NCI-H1105 (cell line): ENCODE results near the gene GGA3.

ENCODE experiments used
- DNase-seq: peaks from one replicate; lab custom pipeline; 2025; lab: John Stamatoyannopoulos, UW

Gene GGA3

DNA sequence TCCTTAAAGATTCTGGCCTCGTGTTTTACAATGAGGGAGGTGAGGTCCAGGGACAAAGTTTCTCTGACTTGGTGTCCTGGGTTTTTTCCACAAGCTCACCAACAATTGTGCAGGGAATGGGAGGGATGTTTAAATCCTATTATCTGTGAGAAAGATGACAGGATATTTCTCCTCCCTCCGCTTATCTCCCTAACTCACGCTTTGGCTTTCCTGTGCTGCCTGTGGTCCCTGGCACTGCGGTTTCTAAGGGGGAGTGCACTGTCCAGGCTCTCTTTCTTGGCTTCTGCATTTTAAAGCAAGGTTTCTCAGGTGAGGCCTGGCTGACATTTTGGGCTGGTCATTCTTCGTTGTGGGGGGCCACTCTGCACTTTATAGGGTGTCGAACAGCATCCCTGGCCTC is 16.4 kb downstream of the GGA3 start:
- no peak for DNase-seq

DNA sequence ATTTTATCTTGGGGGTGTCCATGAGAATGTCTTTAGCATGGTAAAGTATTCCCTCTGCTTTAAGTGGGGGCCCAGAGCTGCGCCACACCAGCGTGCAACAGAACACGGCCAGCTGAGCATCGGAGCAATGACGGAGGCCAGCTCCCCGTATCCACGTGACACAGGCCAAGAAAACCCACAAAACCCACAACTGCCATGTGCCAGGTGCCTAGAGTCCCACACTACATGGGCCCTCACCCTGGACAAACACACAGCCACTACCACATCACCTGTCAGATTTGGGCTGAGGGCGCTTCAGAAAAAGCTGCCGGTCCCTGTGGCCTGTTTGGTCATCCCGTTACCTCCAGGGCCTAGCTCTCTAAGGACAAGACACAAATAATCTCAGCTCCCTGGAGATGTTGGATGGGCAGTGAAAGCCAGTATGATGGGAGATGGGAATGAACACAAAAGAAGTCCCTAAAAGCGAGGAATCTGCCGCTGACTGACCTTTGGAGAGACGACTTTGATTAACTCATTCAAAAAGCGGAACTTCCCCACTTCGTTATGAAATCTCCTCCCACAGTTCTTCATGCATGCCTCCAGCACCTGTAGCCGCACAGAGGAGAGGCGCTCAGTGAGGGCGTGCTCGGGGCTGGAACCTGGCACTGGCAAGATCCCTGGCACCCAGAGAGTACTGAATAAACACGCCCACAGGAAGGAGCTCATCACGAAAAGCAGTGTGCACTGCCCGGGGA is 17.1 kb downstream of the GGA3 start:
- DNase-seq, result no peak

DNA sequence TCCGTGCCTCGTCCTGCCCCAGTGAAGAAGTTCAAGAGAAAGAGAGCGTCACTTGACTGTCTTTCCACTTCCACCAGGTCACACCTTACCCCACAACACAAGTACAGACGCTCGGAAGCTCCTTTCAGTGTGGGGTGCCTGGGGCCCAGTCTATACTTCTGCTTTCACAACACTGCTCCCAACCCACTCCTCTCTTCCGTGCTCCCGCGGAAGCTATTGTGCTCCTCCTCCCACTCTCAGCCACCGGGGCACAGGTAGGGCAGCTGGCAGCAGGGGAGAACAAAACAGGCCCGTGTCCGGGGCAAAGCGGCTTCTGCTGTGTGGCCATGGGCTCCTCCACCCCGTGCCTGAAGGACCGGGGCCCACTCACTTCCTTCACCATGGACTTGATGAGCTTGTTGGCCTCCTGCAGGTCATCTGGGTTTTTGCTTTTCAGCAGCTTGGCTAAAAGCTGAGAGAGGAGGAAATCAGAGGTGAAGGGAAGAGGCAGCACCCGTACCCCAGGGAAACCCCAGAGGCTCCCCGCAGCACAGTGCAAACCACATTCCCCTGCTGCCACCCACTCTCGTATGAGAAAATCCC is 18.9 kb downstream of the GGA3 start:
- DNase-seq, result no peak

DNA sequence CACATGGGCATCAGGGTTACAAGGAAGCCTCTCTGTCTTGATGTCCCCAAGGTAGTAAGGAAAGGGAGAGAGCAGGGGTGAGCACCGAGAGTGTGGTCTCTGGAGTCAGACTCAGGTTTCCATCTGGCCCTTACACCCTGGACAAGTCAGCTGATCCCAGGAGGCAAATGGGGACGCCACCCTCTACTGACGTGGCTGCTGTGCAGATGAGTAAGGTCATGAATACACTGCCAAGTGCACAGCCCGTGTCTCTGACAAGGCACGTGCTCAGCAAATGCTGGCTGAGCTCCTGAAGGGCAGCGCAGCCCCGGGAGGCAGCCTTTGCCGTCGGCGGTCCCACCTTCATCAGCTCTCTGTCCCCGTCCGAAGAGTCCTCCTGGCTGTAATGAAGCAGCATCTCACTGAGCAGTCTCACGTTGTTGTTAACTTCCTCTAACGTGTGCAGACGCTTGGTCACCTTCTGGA is 19.4 kb downstream of the GGA3 start:
- no peak for DNase-seq

DNA sequence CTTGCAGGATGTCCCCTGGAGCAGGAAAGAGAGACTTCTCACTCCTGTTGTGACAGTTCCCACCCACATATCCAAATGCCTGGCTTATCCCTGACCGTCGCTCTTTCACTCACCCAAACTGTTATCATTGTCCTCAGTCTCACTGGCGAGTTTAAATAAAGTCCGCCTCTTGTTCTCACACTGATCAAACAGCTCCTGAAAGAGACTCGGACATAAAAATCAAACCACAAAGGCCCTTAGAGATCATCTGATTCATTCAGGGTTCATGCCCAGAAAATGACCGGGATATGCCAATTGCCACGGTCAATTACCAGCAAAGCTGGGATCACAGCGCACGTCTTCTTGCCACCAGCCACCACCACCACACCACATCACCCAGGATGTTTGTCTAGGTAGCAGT is 19.9 kb downstream of the GGA3 start:
- DNase-seq, result no peak

DNA sequence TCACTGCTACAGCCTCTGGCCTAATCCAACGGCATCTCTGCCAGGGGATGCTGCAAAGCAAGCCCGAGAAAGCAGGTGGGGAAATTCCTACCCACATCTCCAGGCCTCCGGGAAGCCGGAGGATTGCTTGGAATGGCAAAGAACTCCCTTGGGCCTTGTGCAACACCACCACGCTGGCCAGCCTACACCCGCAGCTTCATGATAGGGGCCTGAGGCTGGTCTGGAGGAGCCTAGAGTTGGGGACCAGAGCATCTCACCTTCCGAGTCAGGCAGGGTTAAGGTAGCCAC is 20.3 kb downstream of the GGA3 start:
- DNase-seq, result no peak

DNA sequence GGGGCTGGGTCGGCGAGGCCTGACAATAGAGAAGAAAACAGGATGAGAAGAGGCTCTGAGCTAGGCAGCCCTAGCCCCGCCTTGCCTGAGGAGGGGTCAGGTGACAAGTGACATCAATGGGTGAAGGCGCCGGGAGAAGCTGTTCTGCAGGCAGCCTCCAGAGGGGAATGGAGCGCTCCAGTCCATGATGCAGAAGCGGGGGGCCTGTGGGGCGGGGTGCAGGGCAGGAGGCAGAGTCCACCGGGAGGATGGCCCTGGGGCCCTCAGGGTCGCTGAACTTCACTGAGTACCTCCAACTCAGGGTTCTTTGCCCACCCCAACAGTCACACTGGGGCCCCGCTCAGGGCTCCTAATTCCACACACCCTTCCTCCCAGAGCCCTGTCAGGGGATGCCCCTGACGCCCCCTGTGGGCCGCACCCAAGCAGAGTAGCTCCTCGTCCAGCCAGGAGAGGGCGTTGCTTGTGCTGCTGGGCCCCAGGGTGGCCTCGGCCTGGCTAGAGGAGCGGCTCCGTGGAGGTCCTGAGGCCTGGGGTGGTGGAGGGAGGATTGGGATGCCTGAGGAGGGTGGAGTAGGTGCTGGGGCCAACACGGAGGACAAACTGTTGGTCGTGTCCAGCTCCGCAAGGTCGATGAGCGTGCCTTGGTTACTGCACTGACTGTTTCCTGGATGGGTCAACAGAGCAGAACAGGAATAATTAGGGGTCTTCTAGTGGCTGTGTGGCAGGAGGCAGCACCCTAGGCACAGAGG is 20.8 kb downstream of the GGA3 start:
- peak; percentile 83 for DNase-seq

DNA sequence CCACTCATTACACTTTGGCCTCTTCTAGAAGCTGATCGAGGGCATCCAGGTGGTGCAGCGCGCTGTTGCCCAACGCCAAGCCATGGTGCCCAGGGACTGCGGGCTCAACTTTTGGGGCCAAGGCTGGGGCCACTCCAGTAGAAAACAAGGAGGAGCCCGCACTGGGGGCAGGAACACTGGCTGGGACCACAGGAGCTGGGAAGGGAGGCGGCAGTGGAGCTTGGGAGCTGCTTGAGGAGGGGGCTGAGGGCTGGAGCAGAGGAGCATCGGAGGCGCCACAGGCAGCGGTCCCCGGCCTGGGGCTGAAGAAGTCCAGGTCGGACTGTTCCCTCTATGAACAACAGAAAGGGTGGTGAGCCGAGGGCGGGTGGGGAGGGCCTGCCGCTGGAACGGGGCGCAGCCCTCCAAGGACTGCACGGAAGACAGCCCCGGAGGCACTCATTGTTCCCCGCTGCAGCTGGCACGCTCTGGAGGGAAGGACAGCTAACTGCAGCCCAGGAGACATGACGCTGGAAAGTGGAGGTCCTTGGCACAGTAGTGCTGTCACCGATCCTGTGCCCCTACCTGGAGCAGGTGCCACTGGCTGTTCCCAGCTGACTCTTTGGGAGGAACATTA is 21.5 kb downstream of the GGA3 start:
- no peak for DNase-seq

DNA sequence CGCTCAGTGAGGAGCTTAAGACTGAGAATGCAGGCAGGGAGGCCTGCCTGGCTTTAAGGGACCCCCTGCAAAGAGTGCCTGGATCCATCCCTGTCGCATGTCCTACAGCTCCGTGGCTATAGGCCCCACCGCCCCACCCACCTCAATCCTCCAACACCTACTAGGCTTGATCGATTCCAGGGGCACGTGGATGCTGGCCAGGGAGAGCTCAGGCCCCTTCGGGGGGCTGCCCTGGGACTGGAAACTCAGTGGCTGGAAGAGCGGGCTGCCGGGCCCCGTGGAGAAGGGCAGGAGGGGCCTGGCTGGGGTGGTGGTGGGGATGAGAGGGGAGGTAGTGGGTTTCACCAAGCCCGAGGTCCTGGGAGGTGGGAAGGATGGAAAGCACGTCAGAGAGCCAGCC is 22.2 kb downstream of the GGA3 start:
- DNase-seq, result no peak

DNA sequence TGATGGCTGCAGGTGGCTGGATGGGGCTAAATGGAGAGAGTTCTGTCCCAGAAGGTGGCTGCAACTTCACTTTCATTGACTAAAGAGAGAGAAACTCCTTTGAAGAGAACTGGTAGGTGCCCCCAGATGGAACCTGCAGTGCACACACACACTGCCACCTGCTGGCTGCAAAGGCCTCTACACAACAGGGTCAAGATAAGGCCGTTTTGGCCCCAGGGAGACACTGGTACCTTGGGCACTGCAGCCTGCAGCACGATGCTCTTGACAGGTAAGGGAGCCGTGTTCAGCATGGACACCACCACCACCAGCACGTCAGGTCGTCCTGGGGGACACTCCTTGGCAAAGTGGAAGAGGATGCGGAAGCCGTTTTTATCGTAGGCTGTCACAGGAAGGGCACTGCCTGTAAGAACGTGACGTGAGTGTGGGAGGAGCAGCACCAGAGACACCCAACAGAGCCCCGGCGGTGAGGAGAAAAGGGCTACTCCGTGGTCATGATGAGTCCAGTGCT is 22.7 kb downstream of the GGA3 start:
- DNase-seq, result peak; percentile 44

DNA sequence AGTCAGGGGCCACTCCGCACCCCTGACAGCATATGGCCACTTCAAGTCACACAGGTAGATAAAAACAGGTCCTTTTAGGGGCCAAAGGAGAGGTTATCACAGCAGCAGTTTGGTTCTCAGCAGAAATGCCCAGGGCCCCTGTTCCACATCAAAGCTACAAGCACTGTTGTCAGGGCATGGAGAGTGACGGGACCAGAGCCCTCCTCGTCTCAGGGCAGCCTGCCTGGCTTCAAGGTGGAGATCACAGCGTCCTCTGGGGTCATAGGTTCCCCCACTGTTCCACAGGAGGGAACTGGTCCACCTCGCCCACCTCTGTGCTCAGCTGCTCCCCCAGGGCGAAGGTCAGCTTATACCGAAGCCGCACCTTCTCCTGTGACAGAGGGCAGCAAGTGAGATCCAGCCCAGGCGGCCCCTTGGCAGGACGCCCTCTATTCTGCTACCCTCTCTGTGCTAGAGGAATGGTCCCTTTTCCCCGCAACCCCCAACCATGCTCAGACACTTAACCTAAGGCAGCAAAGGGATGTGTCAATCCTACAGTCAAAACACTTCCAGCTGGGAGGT is 23.3 kb downstream of the GGA3 start:
- no peak for DNase-seq

DNA sequence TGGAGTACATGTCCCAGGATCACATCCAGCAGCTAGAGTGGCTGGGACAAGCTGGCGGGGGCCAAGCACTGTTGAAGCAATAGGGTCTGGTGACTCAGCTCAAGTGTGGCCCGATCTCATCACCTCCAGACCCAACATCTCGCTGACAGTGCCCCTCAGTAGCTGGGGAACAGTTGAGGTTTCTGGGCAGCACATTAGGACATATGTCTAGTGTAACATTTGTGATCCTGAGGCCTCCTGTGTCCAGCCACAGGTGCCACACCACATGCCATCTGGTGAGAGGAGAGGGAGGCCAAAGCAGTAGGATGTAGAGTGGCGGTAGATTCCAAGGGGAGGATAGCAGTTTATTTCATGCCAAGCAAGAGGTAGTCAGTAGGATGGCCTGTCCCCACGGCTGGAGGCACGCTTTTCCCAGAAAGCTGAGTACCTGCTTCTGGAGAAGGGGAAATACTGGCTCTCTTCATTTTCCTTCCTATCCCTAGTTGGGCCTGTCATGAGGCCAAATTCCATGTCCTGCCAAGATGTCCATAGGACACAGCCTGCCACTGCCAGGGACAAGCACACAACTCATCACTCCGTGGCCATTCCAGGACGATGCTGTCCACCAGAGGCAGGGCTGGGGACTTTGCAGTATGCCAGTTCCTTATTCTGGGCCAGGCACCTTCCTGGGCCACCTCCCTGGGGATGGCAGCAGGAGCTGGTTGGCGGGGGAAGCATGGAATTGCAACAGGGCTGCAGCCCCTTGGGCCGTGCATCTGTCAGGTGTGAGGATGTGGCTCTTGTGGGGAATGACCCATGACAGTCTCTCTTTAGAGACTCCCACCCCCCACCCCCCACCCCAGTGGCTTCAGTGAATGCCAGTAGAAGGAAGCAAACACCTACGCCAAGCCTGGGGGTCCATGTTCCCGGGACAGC is 24.0 kb downstream of the GGA3 start:
- no peak for DNase-seq

DNA sequence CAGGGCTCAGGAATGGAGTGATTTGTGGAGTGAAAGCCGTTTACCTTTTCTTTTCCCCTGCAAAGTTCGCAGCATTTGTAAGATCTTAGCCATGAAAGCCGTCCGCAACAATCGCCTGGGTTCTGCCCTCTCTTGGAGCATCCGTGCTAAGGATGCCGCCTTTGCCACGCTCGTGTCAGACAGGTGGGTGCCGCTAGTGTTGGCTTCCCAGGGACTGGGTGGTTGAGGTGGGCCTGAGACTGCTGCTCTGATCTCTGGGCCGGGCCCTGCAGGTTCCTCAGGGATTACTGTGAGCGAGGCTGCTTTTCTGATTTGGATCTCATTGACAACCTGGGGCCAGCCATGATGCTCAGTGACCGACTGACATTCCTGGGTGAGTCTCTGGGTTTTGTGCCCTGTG is 28.6 kb downstream of the GGA3 start:
- DNase-seq, result no peak

DNA sequence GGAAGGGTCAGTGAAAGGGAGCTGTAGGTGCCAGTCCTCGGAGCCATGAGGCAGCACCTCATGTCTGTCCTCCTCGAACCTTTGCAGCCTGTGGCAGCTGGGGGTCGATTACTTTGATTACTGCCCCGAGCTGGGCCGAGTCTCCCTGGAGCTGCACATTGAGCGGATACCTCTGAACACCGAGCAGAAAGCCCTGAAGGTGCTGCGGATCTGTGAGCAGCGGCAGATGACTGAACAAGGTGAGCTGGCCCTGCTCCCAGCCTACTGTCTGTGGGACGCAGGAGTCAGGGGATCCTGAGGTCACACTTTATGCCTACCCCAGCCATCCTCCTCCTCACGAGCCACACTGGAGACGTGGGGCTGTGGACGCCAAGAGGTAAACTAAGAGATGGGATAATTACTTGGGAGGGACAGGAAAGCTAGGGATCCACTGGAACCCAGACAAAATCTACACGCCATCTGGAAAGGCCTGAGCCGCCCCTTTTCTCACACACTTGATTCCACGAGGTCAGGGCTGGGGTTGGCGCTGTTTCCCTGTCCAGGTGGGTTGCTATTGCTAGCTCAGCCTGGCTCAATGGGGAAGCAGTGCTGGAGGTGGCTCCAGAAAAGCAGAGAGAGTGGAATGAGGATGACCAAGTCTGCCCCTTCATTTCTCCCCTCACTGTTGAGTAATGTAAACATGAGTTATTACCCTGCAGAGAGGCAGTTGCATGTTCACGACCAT is 29.5 kb downstream of the GGA3 start:
- DNase-seq, result no peak

DNA sequence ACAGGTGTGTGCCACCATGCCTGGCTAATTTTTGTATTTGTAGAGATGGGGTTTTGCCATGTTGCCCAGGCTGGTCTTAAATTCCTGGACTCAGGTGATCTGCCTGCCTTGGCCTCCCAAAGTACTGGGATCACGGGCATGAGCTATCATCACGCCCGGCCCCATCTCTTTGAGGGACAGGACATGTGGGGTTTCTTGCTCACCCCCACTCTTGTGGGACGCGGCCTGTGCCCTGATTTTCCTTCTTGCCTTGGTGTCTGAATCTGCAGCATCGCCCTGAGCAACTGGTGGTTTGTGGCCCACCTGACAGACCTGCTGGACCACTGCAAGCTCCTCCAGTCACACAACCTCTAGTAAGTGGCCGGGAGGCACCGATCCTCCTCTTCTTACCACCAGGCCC is 30.3 kb downstream of the GGA3 start:
- no peak for DNase-seq

DNA sequence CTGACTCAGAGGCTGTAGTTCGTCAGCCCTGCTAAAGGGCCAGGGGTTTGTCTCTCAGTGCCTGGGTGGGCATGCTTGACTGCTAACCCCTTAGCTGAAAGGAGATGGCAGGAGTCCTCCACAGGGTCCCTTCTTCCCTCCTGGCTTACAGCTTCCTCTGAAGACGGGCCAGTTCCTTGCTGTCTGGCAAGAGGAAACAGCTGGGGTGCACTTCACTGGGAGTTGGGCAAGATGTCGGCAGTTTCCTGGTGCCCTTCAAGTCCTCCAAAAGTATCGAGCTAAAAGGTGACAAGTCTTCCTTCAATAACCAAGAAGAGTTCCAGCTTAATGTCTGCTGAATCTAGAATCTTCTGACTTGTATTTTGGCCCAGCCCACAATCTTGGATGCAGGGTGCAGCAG is 32.6 kb downstream of the GGA3 start:
- no peak for DNase-seq

DNA sequence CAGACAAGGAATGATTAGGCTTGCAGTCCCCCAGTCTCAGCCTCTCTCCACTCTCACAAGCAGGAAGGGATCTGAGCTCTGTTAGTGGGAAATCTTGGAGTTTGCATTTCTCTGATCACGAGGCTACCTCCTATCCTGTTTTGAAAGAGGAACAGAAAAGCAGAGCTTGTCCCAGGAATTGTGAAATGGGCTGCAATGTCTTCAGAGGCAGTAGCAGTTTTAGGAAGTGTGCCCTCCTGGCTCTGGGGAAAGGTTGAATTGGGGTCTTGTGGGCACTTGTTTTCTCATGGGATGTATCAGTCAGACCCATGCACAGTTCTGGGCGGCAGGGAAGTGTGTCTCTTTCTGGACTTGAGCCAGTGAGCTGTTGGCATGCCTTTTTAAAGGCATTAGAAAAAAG is 33.1 kb downstream of the GGA3 start:
- DNase-seq, result no peak

DNA sequence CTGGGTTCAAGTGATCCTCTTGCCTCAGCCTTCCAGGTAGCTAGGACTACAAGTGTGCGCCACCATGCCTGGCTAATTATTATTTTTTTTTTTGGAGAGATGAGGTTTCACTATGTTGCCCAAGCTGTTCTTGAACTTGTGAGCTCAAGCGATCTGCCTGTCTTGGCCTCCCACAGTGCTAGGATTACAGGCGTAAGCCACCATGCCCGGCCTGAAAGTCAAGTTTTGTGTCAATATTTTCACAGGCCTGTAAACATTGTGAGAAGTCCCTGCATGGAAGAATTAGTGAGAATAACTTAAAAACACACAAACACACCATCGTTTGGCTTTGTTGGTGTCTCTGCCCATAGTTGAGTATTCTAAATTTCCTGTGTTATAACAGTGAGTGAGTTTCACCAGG is 33.7 kb downstream of the GGA3 start:
- DNase-seq, result no peak

DNA sequence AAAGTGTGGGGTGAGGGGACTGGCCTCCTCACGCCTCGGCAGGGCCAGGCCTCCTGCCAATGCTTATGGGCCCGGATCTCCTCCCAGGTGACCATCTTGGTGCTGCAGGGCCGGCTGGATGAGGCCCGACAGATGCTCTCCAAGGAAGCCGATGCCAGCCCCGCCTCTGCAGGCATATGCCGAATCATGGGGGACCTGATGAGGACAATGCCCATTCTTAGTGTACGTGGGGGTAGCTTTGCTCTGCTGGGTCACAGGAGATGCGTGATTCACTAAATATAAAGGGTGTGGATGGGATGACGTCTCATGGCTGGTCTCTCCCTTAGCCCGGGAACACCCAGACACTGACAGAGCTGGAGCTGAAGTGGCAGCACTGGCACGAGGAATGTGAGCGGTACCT is 36.4 kb downstream of the GGA3 start:
- DNase-seq, result no peak

DNA sequence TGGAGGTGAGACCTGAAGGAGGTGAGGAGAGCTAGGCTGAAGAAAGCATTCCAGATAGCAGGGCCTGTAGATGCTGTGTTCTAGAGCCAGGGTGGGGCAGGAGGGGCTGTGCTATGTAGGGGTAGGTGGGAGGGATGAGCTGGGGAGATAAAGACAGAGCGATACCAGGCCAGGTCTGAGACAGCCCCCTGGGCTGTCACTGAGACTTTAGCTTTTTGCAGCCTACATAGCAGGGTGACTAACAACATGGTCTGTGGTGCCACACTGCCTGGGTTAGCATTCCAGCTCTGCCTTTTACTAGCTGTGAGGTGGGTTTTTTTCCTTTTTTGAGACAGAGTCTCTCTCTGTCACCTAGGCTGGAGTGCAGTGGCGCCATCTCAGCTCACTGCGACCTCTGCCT is 41.6 kb downstream of the GGA3 start:
- no peak for DNase-seq

DNA sequence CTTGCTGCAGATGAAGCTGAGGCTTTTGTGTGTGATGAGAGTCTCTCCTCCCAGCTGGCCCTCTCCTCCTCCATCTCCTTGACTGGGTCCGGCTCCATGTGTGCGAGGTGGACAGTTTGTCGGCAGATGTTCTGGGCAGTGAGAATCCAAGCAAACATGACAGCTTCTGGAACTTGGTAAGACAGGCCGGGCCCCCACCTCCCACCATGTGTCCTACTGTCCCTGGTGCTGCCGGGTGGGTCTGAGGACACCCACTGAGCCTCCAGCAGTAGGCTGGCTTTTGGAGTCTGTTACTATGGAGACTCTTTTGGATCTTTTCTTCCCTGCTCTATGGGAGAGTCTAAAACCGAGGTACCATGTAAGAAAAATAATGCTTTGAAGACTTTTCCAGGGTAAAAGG is 43.3 kb downstream of the GGA3 start:
- no peak for DNase-seq
